HCT116 (cell line): ENCODE data around the gene INCA1. TPM values are rescaled to one million over a fixed set of nuclear protein-coding genes. Genes with fewer than 3 reads are reported as not detected.

ENCODE experiments used
- ATAC-seq: fragments of 200-7000 bp; cut with Tn5 transposase; 2 replicates; pipeline ENCODE4 v1.9.1; 2020; ENCODE audit warnings: mild to moderate bottlenecking, moderate library complexity
- BruUV-seq: library from RNA; stranded (reverse); fragments of 400-500 nt; replicated peaks from 2 replicates; lab custom pipeline; 2021; lab: Mats Ljungman, UMichigan
- CTCF ChIA-PET: fragments of 300-600 bp; sonication (Branson Sonifier 250); formaldehyde crosslinking; loops from one replicate; lab custom pipeline; 2021; ENCODE audit warnings: antibody characterized with exemption; lab: Charles Lee
- POLR2A ChIA-PET: fragments of 300-600, 350-600 bp; sonication (Branson Sonifier 250); formaldehyde crosslinking; loops from one replicate; lab custom pipeline; 2021; ENCODE audit warnings: antibody characterized with exemption; lab: Charles Lee
- RAD21 ChIA-PET, 2 experiments: fragments of 300-600 bp; sonication (Branson Sonifier 250); formaldehyde crosslinking; loops; one replicate each; lab custom pipeline; 2023; ENCODE audit warnings: low total read pairs in 2 of 2; ENCODE audit not compliant: uncharacterized antibody in 2 of 2, unreplicated experiment in 2 of 2, low non-redundant PET in 1 of 2; lab: Charles Lee
- DNase-seq: peaks from one replicate; pipeline ENCODE4 v3.0.0-alpha.2; 2010; ENCODE audit warnings: low read depth, low spot score
- H2AFZ ChIP-seq: fragments of 200-600 bp; shearing (Covaris generic), sonication (generic); 2 replicates; pipeline ENCODE4 v1.6.1; 2017; ENCODE audit warnings: low read depth, mixed run types, mixed read lengths, antibody characterized with exemption, low read length; ENCODE audit not compliant: poor library complexity, severe bottlenecking
- H3K27ac ChIP-seq: 2 replicates; pipeline ENCODE4 v1.5.1; 2012; ENCODE audit warnings: low read depth, low read length
- H3K27me3 ChIP-seq: fragments of 200-600 bp; sonication (generic); 2 replicates; pipeline ENCODE4 v1.6.1; 2016; ENCODE audit warnings: mixed run types, low read length, mixed read lengths; ENCODE audit not compliant: insufficient read depth
- H3K36me3 ChIP-seq, 2 experiments: fragments of 200-500 bp in 1 of 2; fragments of 200-600 bp in 1 of 2; sonication (Bioruptor generic) in 1 of 2; sonication (generic) in 1 of 2; 2 replicates each; pipeline versions ENCODE4 v1.5.1 to v1.6.1; 2014 to 2016; ENCODE audit warnings: low read length in 2 of 2, inconsistent platforms in 1 of 2, mixed read lengths in 1 of 2, mixed run types in 1 of 2; ENCODE audit not compliant: insufficient read depth in 2 of 2, control insufficient read depth in 1 of 2
- H3K4me1 ChIP-seq, 2 experiments: fragments of 200-600 bp in 1 of 2; sonication (generic) in 1 of 2; 2 replicates each; pipeline versions ENCODE4 v1.5.1 to v1.6.1; 2012 to 2017; ENCODE audit warnings: low read length in 2 of 2, inconsistent platforms in 1 of 2, mild to moderate bottlenecking in 1 of 2, mixed read lengths in 1 of 2, mixed run types in 1 of 2, moderate library complexity in 1 of 2; ENCODE audit not compliant: insufficient read depth in 2 of 2, control insufficient read depth in 1 of 2
- H3K4me2 ChIP-seq: fragments of 200-600 bp; sonication (generic); 2 replicates; pipeline ENCODE4 v1.6.1; 2017; ENCODE audit warnings: mixed run types, low read length, mixed read lengths
- H3K4me3 ChIP-seq, 2 experiments: fragments of 200-600 bp in 1 of 2; sonication (generic) in 1 of 2; replicated peaks in 1 of 2; 2 replicates each; pipeline ENCODE4 v1.5.1; 2011 to 2016; ENCODE audit warnings: low read length in 2 of 2, control low read depth in 1 of 2, low read depth in 1 of 2, mild to moderate bottlenecking in 1 of 2, mixed read lengths in 1 of 2, mixed run types in 1 of 2
- H3K79me2 ChIP-seq: fragments of 200-600 bp; sonication (generic); 2 replicates; pipeline ENCODE4 v1.6.1; 2017; ENCODE audit warnings: mild to moderate bottlenecking, mixed run types, low read length, moderate library complexity, mixed read lengths; ENCODE audit not compliant: insufficient read depth
- H3K9ac ChIP-seq: fragments of 200-600 bp; sonication (generic); 2 replicates; pipeline ENCODE4 v1.6.1; 2016; ENCODE audit warnings: low read length, mixed read lengths
- H3K9me2 ChIP-seq: fragments of 200-600 bp; sonication (generic), shearing (Covaris generic); 2 replicates; pipeline ENCODE4 v1.6.1; 2017; ENCODE audit warnings: mixed run types, mild to moderate bottlenecking, moderate library complexity; ENCODE audit not compliant: insufficient read depth
- H3K9me3 ChIP-seq, 2 experiments: fragments of 200-500 bp in 1 of 2; fragments of 200-600 bp in 1 of 2; sonication (Bioruptor generic) in 1 of 2; sonication (generic) in 1 of 2; 2 replicates each; pipeline ENCODE4 v1.6.1; 2014 to 2017; ENCODE audit warnings: low read length in 2 of 2, mixed read lengths in 2 of 2, inconsistent platforms in 1 of 2, low read depth in 1 of 2, mild to moderate bottlenecking in 1 of 2, mixed run types in 1 of 2, moderate library complexity in 1 of 2; ENCODE audit not compliant: control insufficient read depth in 1 of 2, insufficient read depth in 1 of 2
- H4K20me1 ChIP-seq: fragments of 200-600 bp; sonication (generic), shearing (Covaris generic); 2 replicates; pipeline ENCODE4 v1.6.1; 2017; ENCODE audit warnings: mixed run types, mild to moderate bottlenecking, moderate library complexity; ENCODE audit not compliant: insufficient read depth
- EGR1 ChIP-seq: IDR thresholded peaks from 2 replicates; pipeline ENCODE4 v1.6.1; 2012; ENCODE audit warnings: low read depth
- FOSL1 ChIP-seq: IDR thresholded peaks from 2 replicates; pipeline ENCODE4 v1.6.1; 2012; ENCODE audit warnings: low read depth
- JUND ChIP-seq: IDR thresholded peaks from 2 replicates; pipeline ENCODE4 v1.6.1; 2012
- POLR2A ChIP-seq: IDR thresholded peaks from 2 replicates; pipeline ENCODE4 v1.7.0; 2011; ENCODE audit warnings: borderline replicate concordance; ENCODE audit not compliant: insufficient read depth, insufficient read length; ENCODE audit errors: extremely low read depth
- POLR2AphosphoS5 ChIP-seq: IDR thresholded peaks from 2 replicates; pipeline ENCODE4 v1.6.1; 2011; ENCODE audit warnings: mild to moderate bottlenecking, low read depth, low read length, moderate library complexity
- RAD21 ChIP-seq: IDR thresholded peaks from 2 replicates; pipeline ENCODE4 v1.6.1; 2012; ENCODE audit warnings: low read depth, mild to moderate bottlenecking
- SIN3A ChIP-seq: IDR thresholded peaks from 2 replicates; pipeline ENCODE4 v1.6.1; 2012; ENCODE audit warnings: low read depth
- SP1 ChIP-seq: IDR thresholded peaks from 2 replicates; pipeline ENCODE4 v1.6.1; 2012; ENCODE audit warnings: low read depth
- SRF ChIP-seq: IDR thresholded peaks from 2 replicates; pipeline ENCODE4 v1.6.1; 2012; ENCODE audit warnings: low read depth
- TCF7L2 ChIP-seq: IDR thresholded peaks from 2 replicates; pipeline ENCODE4 v1.7.0; 2011; ENCODE audit warnings: borderline replicate concordance, inconsistent platforms; ENCODE audit not compliant: insufficient read depth, insufficient read length; ENCODE audit errors: extremely low read depth
- YY1 ChIP-seq: IDR thresholded peaks from 2 replicates; pipeline ENCODE4 v1.6.1; 2011; ENCODE audit warnings: low read length, low read depth, moderate library complexity, mild to moderate bottlenecking; ENCODE audit not compliant: insufficient replicate concordance; ENCODE audit errors: extremely low read depth
- intact Hi-C: fragments of 100-400 bp; cut with micrococcal nuclease; formaldehyde crosslinking; loops from 2 replicates; pipeline ENCODE4 v1.10.0; 2022
- total RNA-seq: library from RNA; stranded (reverse); gene quantifications from one replicate; pipeline ENCODE4 v1.2.1, GENCODE V29; 2021; ENCODE audit not compliant: unreplicated experiment
- TF ChIP-seq, protein P1 (sequence below): IDR thresholded peaks from 2 replicates; pipeline ENCODE4 v1.6.1; 2011; ENCODE audit warnings: mild to moderate bottlenecking, low read length, moderate library complexity; ENCODE audit not compliant: insufficient replicate concordance; ENCODE audit errors: extremely low read depth
- TF ChIP-seq, protein P2 (sequence below): IDR thresholded peaks from 2 replicates; pipeline ENCODE4 v1.6.1; 2012
- TF ChIP-seq, protein P3 (sequence below): IDR thresholded peaks from 2 replicates; pipeline ENCODE4 v1.6.1; 2012; ENCODE audit warnings: low read depth

Gene INCA1
- total RNA-seq, 1 experiment from 2014 or later = 0.74 TPM

DNA sequence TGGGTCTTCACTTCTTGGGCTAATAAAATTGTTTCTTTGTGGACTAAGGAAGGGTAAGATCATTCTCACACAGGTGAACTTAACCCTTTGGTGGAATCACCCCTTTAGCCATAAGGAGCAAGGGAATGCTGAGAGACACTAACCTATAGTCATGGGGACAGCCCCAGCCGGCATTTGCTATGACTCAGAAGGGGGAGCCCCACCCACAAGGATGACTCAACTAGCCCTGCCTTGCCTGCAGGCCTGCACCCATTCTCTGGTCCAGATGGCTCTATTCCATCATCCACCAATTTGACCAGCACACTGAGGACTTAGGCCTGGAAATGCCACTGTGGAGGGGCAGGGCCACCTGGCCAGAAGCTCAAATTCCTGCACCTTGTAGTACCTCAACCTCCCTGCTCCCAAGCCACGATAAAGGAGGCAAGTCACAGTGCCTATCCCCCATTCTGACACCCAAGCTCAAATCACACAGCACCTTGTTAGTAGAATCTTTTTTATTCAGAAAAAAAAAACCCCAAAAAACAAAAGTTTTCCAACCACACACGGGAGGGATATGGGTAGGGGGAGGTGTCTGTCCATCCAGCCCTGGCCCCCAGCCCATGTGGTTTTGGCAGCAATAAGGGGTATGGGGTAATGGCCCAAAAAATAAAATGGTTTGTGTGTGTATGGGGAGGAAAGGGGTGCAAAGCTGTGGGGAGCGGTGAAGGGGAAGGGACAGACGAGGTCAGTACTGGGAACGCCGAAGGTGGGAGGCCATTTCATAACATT lies 52.0 kb downstream of the INCA1 start:
- POLR2A ChIA-PET = interaction anchor here (1.3 to 4.7 kb wide), 3 partner anchors 19 to 36 kb away, joined by 3 to 45 read pairs (median 4); partner anchors contain the start of gene SPAG7
- H2AFZ ChIP-seq = no peak overlapping the region
- ATAC-seq = peak; percentile 48
- DNase-seq = peak; percentile 82
- no TSS peak for BruUV-seq
- H3K9ac ChIP-seq = peak overlapping the region; percentile 97
- H3K4me1 ChIP-seq = peaks cover 28 to 63% of the 10 kb centered on the region in 2 experiments
- H3K27ac ChIP-seq = peak overlapping the region; percentile 65
- peak overlapping the region; percentile 100 for H3K4me2 ChIP-seq
- RAD21 ChIA-PET = no interaction called here
- peaks cover 12% of the 10 kb centered on the region; the same call in 1 of the 2 replicates for H4K20me1 ChIP-seq
- peaks cover 82% of the 10 kb centered on the region for H3K79me2 ChIP-seq
- no peaks in the 10 kb centered on the region for H3K9me3 ChIP-seq
- peak; percentile 63; the same call in 1 of the 2 replicates for TF ChIP-seq POLR2AphosphoS5
- peak; percentile 49 for TF ChIP-seq POLR2A
- peak; percentile 96 for TF ChIP-seq JUND
- TF ChIP-seq, protein P1, sequence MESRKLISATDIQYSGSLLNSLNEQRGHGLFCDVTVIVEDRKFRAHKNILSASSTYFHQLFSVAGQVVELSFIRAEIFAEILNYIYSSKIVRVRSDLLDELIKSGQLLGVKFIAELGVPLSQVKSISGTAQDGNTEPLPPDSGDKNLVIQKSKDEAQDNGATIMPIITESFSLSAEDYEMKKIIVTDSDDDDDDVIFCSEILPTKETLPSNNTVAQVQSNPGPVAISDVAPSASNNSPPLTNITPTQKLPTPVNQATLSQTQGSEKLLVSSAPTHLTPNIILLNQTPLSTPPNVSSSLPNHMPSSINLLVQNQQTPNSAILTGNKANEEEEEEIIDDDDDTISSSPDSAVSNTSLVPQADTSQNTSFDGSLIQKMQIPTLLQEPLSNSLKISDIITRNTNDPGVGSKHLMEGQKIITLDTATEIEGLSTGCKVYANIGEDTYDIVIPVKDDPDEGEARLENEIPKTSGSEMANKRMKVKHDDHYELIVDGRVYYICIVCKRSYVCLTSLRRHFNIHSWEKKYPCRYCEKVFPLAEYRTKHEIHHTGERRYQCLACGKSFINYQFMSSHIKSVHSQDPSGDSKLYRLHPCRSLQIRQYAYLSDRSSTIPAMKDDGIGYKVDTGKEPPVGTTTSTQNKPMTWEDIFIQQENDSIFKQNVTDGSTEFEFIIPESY = peak; percentile 50
- no peak for TF ChIP-seq RAD21
- TF ChIP-seq, protein P2, sequence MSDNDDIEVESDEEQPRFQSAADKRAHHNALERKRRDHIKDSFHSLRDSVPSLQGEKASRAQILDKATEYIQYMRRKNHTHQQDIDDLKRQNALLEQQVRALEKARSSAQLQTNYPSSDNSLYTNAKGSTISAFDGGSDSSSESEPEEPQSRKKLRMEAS = peak; percentile 47; the same call in 1 of the 2 replicates
- peak; percentile 68 for TF ChIP-seq SIN3A
- TF ChIP-seq, protein P3, sequence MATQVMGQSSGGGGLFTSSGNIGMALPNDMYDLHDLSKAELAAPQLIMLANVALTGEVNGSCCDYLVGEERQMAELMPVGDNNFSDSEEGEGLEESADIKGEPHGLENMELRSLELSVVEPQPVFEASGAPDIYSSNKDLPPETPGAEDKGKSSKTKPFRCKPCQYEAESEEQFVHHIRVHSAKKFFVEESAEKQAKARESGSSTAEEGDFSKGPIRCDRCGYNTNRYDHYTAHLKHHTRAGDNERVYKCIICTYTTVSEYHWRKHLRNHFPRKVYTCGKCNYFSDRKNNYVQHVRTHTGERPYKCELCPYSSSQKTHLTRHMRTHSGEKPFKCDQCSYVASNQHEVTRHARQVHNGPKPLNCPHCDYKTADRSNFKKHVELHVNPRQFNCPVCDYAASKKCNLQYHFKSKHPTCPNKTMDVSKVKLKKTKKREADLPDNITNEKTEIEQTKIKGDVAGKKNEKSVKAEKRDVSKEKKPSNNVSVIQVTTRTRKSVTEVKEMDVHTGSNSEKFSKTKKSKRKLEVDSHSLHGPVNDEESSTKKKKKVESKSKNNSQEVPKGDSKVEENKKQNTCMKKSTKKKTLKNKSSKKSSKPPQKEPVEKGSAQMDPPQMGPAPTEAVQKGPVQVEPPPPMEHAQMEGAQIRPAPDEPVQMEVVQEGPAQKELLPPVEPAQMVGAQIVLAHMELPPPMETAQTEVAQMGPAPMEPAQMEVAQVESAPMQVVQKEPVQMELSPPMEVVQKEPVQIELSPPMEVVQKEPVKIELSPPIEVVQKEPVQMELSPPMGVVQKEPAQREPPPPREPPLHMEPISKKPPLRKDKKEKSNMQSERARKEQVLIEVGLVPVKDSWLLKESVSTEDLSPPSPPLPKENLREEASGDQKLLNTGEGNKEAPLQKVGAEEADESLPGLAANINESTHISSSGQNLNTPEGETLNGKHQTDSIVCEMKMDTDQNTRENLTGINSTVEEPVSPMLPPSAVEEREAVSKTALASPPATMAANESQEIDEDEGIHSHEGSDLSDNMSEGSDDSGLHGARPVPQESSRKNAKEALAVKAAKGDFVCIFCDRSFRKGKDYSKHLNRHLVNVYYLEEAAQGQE = no peak
- TF ChIP-seq TCF7L2 = peak; percentile 8
- TF ChIP-seq SRF = no peak
- TF ChIP-seq YY1 = peak; percentile 29
- TF ChIP-seq EGR1 = no peak
- peak; percentile 94 for TF ChIP-seq FOSL1
- peak; percentile 78 for TF ChIP-seq SP1
- TF ChIP-seq, all 23 proteins: peak for 10
- Histone ChIP-seq H3K4me3 (peak overlapping the region; percentile 96 to 97), H3K9me2 (no peaks in the 10 kb centered on the region), H3K27me3 (no peaks in the 10 kb centered on the region), H3K36me3 (peaks cover 9 to 25% of the 10 kb centered on the region in 2 experiments; a peak in 2 of 4 replicates)
- CTCF ChIA-PET = interaction anchor here (1.0 kb wide), 2 partner anchors 42 to 379 kb away, joined by 3 read pairs; partner anchors contain the start of gene CHRNE
- intact Hi-C loops = loop anchor here (1.0 to 5.0 kb wide), 2 partner anchors 42 to 117 kb away; partner anchors contain the start of gene CAMTA2
